Activated T-helper 17 cell treated with anti-CD3 and anti-CD28 coated beads, Interleukin-2, amount 50 U/mL, for 72 hours (primary cell): ENCODE data around the gene ETNK2. TPM values are rescaled to one million over a fixed set of nuclear protein-coding genes. Genes with fewer than 3 reads are reported as not detected.

ENCODE experiments used
- ATAC-seq: fragments of 150-1000 bp; cut with Tn5 transposase; replicated peaks from 2 replicates; pipeline ENCODE4 v1.10.0; 2021; ENCODE audit warnings: mild to moderate bottlenecking, moderate library complexity
- H3K27ac Mint-ChIP-seq: one replicate; pipeline ENCODE4 v1.8.0; 2022; ENCODE audit warnings: mixed read lengths
- H3K27me3 Mint-ChIP-seq: one replicate; pipeline ENCODE4 v1.8.0; 2022; ENCODE audit warnings: mixed read lengths
- H3K36me3 Mint-ChIP-seq: one replicate; pipeline ENCODE4 v1.8.0; 2022; ENCODE audit warnings: low read depth, mild to moderate bottlenecking, mixed read lengths
- H3K4me1 Mint-ChIP-seq: one replicate; pipeline ENCODE4 v1.8.0; 2022; ENCODE audit warnings: mixed read lengths
- H3K4me3 Mint-ChIP-seq: one replicate; pipeline ENCODE4 v1.8.0; 2022; ENCODE audit warnings: mild to moderate bottlenecking, mixed read lengths
- H3K9me3 Mint-ChIP-seq: one replicate; pipeline ENCODE4 v1.8.0; 2022; ENCODE audit warnings: mixed read lengths
- total RNA-seq, 2 donors: library from RNA; stranded (reverse); gene quantifications; one replicate each; pipeline ENCODE4 v1.2.3, GENCODE V29; 2022

ETNK2 gene
- total RNA-seq, 2 donors from 2014 or later = 0.35 to 0.42 TPM

DNA sequence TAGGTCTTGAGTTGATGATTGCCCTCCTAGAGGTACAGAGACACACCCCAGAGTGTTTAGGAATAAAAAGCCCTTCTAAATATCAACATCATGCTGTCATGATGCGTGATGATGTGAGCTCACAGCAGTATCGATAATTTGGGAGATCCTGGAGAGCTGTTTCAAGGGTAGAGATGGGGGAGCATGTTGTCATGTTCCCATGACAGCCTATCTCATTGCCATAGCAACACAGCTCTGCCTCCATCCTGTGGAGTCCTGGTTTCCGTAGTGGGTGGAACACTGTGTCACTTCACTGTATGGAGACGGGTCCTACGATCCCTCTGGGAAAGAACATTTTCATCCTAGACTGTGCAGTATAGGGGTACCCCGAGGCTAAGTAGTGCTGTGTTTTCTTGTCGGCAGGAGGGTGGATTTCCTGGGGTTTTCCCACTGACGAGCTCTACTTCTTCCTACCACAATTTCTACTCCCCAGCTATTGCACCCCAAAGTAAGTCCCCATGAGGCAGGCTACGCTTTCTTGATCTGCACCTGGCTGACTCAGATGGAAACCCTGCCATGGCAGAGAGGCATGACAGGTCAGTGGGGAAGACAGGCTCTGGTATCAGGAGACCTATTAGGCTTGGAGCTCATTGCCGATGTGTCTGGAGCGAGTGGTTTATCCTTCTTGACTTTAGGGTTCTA, 37.3 kb upstream of the ETNK2 start:
- H3K27me3 Mint-ChIP-seq = peaks cover 32% of the 10 kb centered on the region
- ATAC-seq = peak; percentile 88

DNA sequence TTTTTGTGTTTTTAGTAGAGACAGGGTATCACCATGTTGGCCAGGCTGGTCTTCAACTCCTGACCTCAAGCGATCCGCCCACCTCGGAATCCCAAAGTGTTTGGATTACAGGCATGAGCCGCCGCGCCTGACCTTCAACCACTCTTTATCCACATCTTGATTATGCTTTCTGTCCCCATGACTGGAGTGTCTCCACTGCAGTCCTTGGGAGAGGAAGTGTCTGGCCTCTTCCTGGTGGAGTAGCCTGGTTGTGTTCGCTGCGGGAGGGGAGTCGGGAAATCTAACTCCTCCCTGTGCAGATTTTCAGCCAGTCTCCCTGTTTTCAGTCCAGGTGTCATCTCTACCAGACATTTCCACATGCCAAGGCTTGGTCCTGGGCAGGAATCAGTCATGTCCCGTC, 34.8 kb upstream of the ETNK2 start:
- Mint-ChIP-seq H3K9me3 (no peaks in the 10 kb centered on the region), H3K4me3 (no peak overlapping the region), H3K27ac (no peak overlapping the region), H3K4me1 (peaks cover 10% of the 10 kb centered on the region), H3K27me3 (peaks cover 25% of the 10 kb centered on the region), H3K36me3 (no peaks in the 10 kb centered on the region)
- no peak for ATAC-seq

More for the DNA sequence above, 37.3 kb upstream of the ETNK2 start:
- Mint-ChIP-seq H3K27ac (no peak overlapping the region), H3K4me3 (peak overlapping the region; percentile 18), H3K4me1 (peaks cover 10% of the 10 kb centered on the region), H3K36me3 (no peaks in the 10 kb centered on the region), H3K9me3 (no peaks in the 10 kb centered on the region)

DNA sequence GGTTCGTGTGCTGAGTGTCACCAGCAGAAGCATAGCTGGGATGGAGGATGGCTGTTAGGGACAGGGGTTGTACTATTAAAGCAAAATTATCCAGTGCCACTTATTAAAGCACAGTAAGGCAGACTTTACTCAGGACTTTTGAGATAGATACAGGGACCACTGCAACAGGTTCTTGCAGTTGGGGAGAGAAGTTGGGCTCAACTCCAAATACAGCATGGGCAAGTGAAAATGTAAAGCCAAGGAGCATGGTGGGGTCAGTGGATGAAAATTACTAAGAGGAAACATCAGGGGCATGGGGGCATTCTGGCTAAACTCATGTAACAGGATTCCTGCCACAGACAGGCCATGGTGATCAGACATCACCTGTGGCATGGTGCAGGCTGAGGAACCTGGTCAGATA, 29.3 kb upstream of the ETNK2 start:
- Mint-ChIP-seq H3K4me3 (no peak overlapping the region), H3K36me3 (no peaks in the 10 kb centered on the region), H3K9me3 (no peaks in the 10 kb centered on the region), H3K27ac (no peak overlapping the region), H3K27me3 (no peaks in the 10 kb centered on the region), H3K4me1 (no peaks in the 10 kb centered on the region)
- ATAC-seq = no peak

DNA sequence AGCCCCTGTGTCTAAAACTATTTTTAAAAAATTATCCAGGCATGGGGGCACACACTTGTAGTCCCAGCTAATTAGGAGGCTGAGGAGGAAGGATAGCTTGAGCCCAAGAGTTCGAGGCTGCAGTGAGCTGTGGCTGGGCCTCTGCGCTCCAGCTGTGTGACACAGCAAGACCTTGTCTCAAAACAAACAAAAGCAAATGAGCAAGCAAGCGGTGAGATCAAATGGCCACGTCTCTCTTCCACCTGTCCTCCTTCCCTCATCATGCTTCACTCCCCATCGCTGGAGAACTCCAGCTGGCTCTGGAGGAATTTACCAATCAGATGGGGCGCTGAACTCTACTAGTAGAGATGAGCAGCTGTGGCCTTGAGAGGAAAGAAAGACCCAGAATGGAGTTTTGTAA, 28.3 kb upstream of the ETNK2 start:
- no peak overlapping the region for H3K27ac Mint-ChIP-seq
- H3K36me3 Mint-ChIP-seq = no peaks in the 10 kb centered on the region
- ATAC-seq = no peak
- no peaks in the 10 kb centered on the region for H3K9me3 Mint-ChIP-seq
- no peaks in the 10 kb centered on the region for H3K27me3 Mint-ChIP-seq
- no peak overlapping the region for H3K4me3 Mint-ChIP-seq
- no peaks in the 10 kb centered on the region for H3K4me1 Mint-ChIP-seq

- H3K27me3 Mint-ChIP-seq = peaks cover 3% of the 10 kb centered on the region
- H3K36me3 Mint-ChIP-seq = no peaks in the 10 kb centered on the region
- no peak overlapping the region for H3K27ac Mint-ChIP-seq
- H3K4me3 Mint-ChIP-seq = no peak overlapping the region
- peaks cover 1% of the 10 kb centered on the region for H3K9me3 Mint-ChIP-seq
- no peaks in the 10 kb centered on the region for H3K4me1 Mint-ChIP-seq
- no peak for ATAC-seq
Observed at GRCh38 chr1:204178487-204179281, 26.8 kb upstream of the ETNK2 start.

- no peaks in the 10 kb centered on the region for H3K36me3 Mint-ChIP-seq
- H3K4me3 Mint-ChIP-seq = no peak overlapping the region
- peaks cover 5% of the 10 kb centered on the region for H3K27me3 Mint-ChIP-seq
- no peak for ATAC-seq
- no peaks in the 10 kb centered on the region for H3K4me1 Mint-ChIP-seq
- H3K27ac Mint-ChIP-seq = no peak overlapping the region
- peaks cover 6% of the 10 kb centered on the region for H3K9me3 Mint-ChIP-seq
Observed at GRCh38 chr1:204177133-204177532, 25.3 kb upstream of the ETNK2 start.

DNA sequence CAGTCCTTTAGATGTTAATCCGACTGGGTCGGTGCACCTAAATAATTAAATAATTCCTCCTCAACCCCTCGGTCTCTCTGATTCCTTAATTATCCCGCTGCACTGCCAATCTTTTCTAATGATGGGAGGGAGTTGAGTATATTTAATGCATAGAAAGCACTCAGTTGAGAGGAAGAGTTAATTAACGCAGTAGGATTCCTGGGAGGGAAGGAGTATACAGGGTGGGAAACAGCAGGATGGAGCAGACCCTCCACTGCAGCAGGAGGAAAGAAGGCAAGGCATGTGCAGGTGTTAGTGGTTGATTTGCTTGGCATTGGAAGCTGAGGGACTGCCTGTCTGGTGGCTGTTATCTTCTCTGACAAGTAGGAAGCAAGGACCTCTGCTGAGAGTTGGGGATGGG, 24.2 kb upstream of the ETNK2 start:
- peaks cover 6% of the 10 kb centered on the region for H3K9me3 Mint-ChIP-seq

DNA sequence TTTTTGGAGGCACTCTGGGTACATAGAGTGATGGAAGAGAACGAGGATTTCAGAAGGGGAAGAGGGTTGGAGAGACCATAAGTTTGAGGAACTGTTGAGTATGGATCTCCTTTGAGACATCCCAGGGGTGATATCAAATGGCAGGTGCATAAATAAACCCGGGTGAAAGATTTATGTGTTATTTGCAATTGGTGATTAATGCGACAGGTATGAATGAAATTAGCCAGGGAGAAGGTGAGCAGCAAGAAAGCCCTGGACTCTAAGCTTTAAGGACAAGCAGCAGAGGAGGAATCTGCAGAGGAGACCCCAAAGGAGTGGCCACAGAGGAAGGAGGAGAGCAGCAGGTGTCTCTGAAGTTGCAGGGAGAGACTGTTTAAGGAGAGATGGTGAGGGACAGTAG, 23.1 kb upstream of the ETNK2 start:
- Mint-ChIP-seq H3K36me3 (no peaks in the 10 kb centered on the region), H3K4me3 (no peak overlapping the region), H3K27ac (no peak overlapping the region), H3K4me1 (no peaks in the 10 kb centered on the region), H3K27me3 (peaks cover 5% of the 10 kb centered on the region), H3K9me3 (peaks cover 6% of the 10 kb centered on the region)
- no peak for ATAC-seq

More for the DNA sequence above, 24.2 kb upstream of the ETNK2 start:
- no peaks in the 10 kb centered on the region for H3K36me3 Mint-ChIP-seq
- no peaks in the 10 kb centered on the region for H3K4me1 Mint-ChIP-seq
- H3K27me3 Mint-ChIP-seq = peaks cover 5% of the 10 kb centered on the region
- H3K4me3 Mint-ChIP-seq = no peak overlapping the region
- no peak overlapping the region for H3K27ac Mint-ChIP-seq
- ATAC-seq = no peak

DNA sequence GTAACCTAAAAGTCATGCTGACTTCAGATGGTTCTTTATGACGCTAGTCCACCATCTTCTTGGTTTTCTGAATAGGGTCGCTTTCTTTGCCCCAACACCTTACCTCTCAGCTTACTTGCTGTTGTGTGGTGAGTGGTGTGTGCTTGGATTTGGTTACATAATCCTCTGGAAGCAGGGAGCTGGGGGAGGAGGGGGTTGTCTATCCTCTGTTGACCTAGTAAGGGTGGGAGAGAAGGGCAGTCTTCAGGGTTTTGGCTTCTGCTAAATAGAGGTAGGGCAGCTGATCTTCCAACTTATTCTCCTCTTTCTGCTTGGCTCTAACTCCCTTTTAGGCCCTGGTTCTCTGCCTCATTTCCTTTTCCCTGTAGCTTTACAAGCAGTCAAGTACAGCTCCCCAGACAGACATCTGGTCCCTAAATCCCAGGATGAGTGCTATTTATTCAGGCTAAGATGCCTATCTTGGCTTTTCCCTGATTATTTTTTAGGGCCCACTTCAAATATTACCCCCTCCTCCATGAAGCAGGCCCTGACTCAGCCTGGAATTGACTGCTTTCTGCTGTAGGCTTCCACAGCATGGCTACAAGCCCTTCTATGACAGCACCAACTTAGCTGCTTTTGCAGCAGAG, 20.7 kb upstream of the ETNK2 start:
- no peaks in the 10 kb centered on the region for H3K4me1 Mint-ChIP-seq
- no peak overlapping the region for H3K4me3 Mint-ChIP-seq
- no peaks in the 10 kb centered on the region for H3K36me3 Mint-ChIP-seq
- H3K9me3 Mint-ChIP-seq = peaks cover 6% of the 10 kb centered on the region
- H3K27me3 Mint-ChIP-seq = peaks cover 5% of the 10 kb centered on the region
- no peak for ATAC-seq
- no peak overlapping the region for H3K27ac Mint-ChIP-seq

DNA sequence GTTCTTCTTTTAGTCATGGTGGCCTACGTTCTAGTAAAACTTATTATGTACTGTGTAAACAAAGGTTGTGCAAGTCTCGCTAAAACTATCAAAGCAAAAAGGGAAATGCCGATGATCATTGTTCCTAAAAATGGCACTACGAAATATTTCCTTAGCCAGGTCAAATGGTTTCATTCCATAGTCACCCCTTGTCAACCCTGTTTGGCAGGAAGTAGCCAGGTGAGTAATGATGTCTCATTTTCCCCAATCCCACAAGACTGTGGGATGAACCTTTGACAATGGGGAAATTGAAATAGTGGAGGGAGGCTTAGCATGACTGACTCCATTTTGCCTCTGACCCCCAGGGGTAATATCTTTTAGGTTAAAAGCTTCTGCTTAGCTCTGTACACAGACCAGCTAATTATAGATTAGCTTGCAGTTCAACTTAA, 19.9 kb upstream of the ETNK2 start:
- no peak overlapping the region for H3K27ac Mint-ChIP-seq
- no peaks in the 10 kb centered on the region for H3K4me1 Mint-ChIP-seq
- no peak for ATAC-seq
- peaks cover 5% of the 10 kb centered on the region for H3K27me3 Mint-ChIP-seq
- H3K4me3 Mint-ChIP-seq = no peak overlapping the region
- H3K9me3 Mint-ChIP-seq = peaks cover 9% of the 10 kb centered on the region
- H3K36me3 Mint-ChIP-seq = no peaks in the 10 kb centered on the region

DNA sequence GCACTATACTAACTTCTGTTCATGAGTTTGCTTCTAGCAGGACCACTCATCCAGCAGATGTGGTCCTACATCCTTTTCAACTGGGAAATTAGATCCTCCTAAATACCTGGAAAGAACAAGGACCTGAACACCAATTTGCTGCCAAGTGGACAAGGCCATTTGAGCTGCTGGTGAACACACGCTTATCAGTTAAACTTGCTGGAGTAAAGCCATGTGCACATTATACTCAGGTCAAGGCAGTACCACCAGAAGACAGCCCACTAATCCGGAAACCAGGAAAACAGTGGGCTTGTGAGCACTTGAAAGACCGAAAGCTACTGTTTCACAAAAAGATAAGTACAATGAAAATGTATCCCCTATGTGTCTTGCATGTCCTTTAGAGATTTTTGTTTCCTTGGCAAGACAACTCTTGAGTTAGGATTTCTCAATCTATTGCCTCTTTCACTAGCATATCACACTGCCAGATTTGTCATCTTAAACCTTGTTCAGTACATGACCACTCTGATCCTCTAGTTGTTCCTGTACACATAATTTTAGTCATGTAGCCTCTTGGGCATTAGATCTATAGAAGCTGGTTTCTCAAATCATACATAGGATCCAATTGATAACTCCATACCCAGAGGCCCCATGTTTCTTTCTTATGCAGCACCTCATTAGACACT, 18.8 kb upstream of the ETNK2 start:
- Mint-ChIP-seq H3K27ac (no peak overlapping the region), H3K36me3 (no peaks in the 10 kb centered on the region), H3K4me3 (no peak overlapping the region), H3K27me3 (peaks cover 5% of the 10 kb centered on the region), H3K9me3 (peaks cover 9% of the 10 kb centered on the region), H3K4me1 (no peaks in the 10 kb centered on the region)
- no peak for ATAC-seq

DNA sequence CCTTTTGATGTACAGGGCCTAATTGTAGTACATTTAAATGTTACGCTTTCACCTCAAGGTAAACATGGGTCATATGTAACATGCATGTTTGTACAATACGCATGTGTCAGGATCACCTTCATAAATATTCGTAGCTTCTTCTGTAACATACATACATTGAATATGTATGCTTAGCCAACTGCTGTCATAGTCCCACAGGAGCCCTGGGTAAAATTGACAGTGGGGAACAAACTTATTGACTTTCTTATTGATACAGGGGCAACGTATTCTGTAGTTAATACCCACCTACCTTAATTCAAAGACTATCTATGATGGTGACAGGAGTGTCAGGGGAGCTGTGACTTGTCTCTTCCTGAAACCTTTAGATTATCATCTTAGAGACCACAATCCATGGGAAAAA, 18.0 kb upstream of the ETNK2 start:
- ATAC-seq = no peak
- Mint-ChIP-seq H3K27me3 (peaks cover 10% of the 10 kb centered on the region), H3K4me1 (no peaks in the 10 kb centered on the region), H3K4me3 (no peak overlapping the region), H3K27ac (no peak overlapping the region), H3K9me3 (peaks cover 9% of the 10 kb centered on the region), H3K36me3 (no peaks in the 10 kb centered on the region)

DNA sequence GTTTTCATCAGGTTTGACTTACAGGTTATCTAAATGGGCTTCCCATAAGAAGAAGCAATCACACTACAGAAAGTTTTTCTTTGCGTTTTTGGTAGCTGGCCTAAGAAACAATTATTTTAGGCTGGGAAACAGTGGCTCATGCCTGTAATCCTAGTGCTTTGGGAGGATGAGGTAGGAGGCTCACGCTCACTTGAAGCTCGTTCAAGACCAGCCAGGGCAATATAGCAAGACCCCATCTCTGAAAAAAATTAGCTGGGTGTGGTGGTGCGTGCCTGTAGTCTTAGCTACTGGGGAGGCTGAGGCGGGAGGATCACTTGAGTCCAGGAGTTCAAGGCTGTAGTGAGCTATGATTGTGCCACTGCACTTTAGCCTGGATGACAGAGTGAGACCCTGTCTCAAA, 15.9 kb upstream of the ETNK2 start:
- Mint-ChIP-seq H3K27ac (no peak overlapping the region), H3K9me3 (peaks cover 4% of the 10 kb centered on the region), H3K4me3 (no peak overlapping the region), H3K27me3 (peaks cover 5% of the 10 kb centered on the region), H3K4me1 (no peaks in the 10 kb centered on the region), H3K36me3 (no peaks in the 10 kb centered on the region)
- no peak for ATAC-seq

- Mint-ChIP-seq H3K27me3 (peaks cover 8% of the 10 kb centered on the region), H3K9me3 (peaks cover 4% of the 10 kb centered on the region), H3K36me3 (no peaks in the 10 kb centered on the region), H3K27ac (no peak within 1 kb of the TSS), H3K4me1 (no peaks in the 10 kb centered on the region), H3K4me3 (no peak within 1 kb of the TSS)
- ATAC-seq = no peak
Observed at GRCh38 chr1:204166219-204166618, 14.4 kb upstream of the ETNK2 start, which contains the start of gene REN. Gene REN (minus strand): TSS chr1:204166337. CDS start chr1:204166293, 44 bp downstream.
